Activated CD4-positive, alpha-beta memory T cell treated with anti-CD3 and anti-CD28 coated beads for 36 hours (primary cell): Measurements from ENCODE around the gene COL4A6. TPM values are rescaled to one million over a fixed set of nuclear protein-coding genes. Genes with fewer than 3 reads are reported as not detected.
A peak's percentile ranks its signal among the peaks of the same experiment; 100 is the strongest.
"Not testable (repeated sequence)": the region's sequence is repeated elsewhere in the genome, so short reads cannot be mapped to it uniquely, and the experiment has no call there.

ENCODE experiments used
- CTCF ChIA-PET: fragments of 350-600 bp; sonication (Branson Sonifier 250); formaldehyde crosslinking; loops from one replicate; lab custom pipeline; 2021; ENCODE audit warnings: antibody characterized with exemption, inconsistent platforms; lab: Charles Lee
- POLR2A ChIA-PET: fragments of 350-600 bp; sonication (Branson Sonifier 250); formaldehyde crosslinking; loops from one replicate; lab custom pipeline; 2021; ENCODE audit warnings: antibody characterized with exemption; lab: Charles Lee
- DNase-seq: peaks from one replicate; pipeline ENCODE4 v3.0.0-alpha.2; 2020
- H3K27ac Mint-ChIP-seq: one replicate; pipeline ENCODE4 v1.8.0; 2021; ENCODE audit warnings: mixed read lengths
- H3K27me3 Mint-ChIP-seq: one replicate; pipeline ENCODE4 v1.8.0; 2021; ENCODE audit warnings: mixed read lengths
- H3K36me3 Mint-ChIP-seq: one replicate; pipeline ENCODE4 v1.8.0; 2021; ENCODE audit warnings: mixed read lengths
- H3K4me1 Mint-ChIP-seq: one replicate; pipeline ENCODE4 v1.8.0; 2021; ENCODE audit warnings: low read depth, mixed read lengths
- H3K4me3 Mint-ChIP-seq: one replicate; pipeline ENCODE4 v1.8.0; 2021; ENCODE audit warnings: mild to moderate bottlenecking, mixed read lengths
- H3K9me3 Mint-ChIP-seq: one replicate; pipeline ENCODE4 v1.8.0; 2021; ENCODE audit warnings: mixed read lengths
- intact Hi-C: fragments of 100-400 bp; cut with micrococcal nuclease; formaldehyde crosslinking; loops from one replicate; pipeline ENCODE4 v1.15.1; 2023
- total RNA-seq, 2 experiments: library from RNA; stranded (reverse); gene quantifications; one replicate each; pipeline ENCODE4 v1.2.3, GENCODE V29; 2021

COL4A6 gene
- not detected for total RNA-seq

GRCh38 chrX:108438110-108438623 is at the start of gene COL4A6:
Gene COL4A6, minus strand, starts transcription at chrX:108438422. Its CDS starts 226 bp downstream, at chrX:108438196.
- DNase-seq, result no peak
- intact Hi-C loops, result no loop called here
- peaks cover 12% of the 10 kb centered on the region for H3K4me1 Mint-ChIP-seq
- POLR2A ChIA-PET, result no interaction called here
- peaks cover 18% of the 10 kb centered on the region for H3K27me3 Mint-ChIP-seq
- H3K4me3 Mint-ChIP-seq, result no peak within 1 kb of the TSS
- H3K36me3 Mint-ChIP-seq, result no peaks in the 10 kb centered on the region
- no peak within 1 kb of the TSS for H3K27ac Mint-ChIP-seq
- no peaks in the 10 kb centered on the region for H3K9me3 Mint-ChIP-seq
- CTCF ChIA-PET, result no interaction called here

GRCh38 chrX:108485960-108486359 is 47.7 kb upstream of the COL4A6 start:
- no peak overlapping the region for H3K27ac Mint-ChIP-seq
- no peak for DNase-seq
- intact Hi-C loops, result no loop called here
- H3K27me3 Mint-ChIP-seq, result no peaks in the 10 kb centered on the region
- no peaks in the 10 kb centered on the region for H3K4me1 Mint-ChIP-seq
- no peaks in the 10 kb centered on the region for H3K9me3 Mint-ChIP-seq
- H3K4me3 Mint-ChIP-seq, result no peak overlapping the region
- no peaks in the 10 kb centered on the region for H3K36me3 Mint-ChIP-seq
- ChIA-PET CTCF (no interaction called here), POLR2A (no interaction called here)

- H3K36me3 Mint-ChIP-seq, result no peaks in the 10 kb centered on the region
- no peak overlapping the region for H3K27ac Mint-ChIP-seq
- no peaks in the 10 kb centered on the region for H3K27me3 Mint-ChIP-seq
- POLR2A ChIA-PET, result no interaction called here
- intact Hi-C loops, result no loop called here
- DNase-seq, result no peak
- no peaks in the 10 kb centered on the region for H3K9me3 Mint-ChIP-seq
- CTCF ChIA-PET, result no interaction called here
- no peaks in the 10 kb centered on the region for H3K4me1 Mint-ChIP-seq
- H3K4me3 Mint-ChIP-seq, result no peak overlapping the region
These were observed 46.0 kb upstream of the COL4A6 start for GRCh38 chrX:108484251-108484650.

GRCh38 chrX:108481528-108481927 is 43.3 kb upstream of the COL4A6 start:
- not testable (repeated sequence) for H3K36me3 Mint-ChIP-seq

GRCh38 chrX:108473979-108474378 is 35.8 kb upstream of the COL4A6 start:
- DNase-seq, result no peak
- H3K36me3 Mint-ChIP-seq, result no peaks in the 10 kb centered on the region
- intact Hi-C loops, result no loop called here
- CTCF ChIA-PET, result no interaction called here
- H3K9me3 Mint-ChIP-seq, result no peaks in the 10 kb centered on the region
- no peak overlapping the region for H3K4me3 Mint-ChIP-seq
- no peak overlapping the region for H3K27ac Mint-ChIP-seq
- POLR2A ChIA-PET, result no interaction called here
- H3K4me1 Mint-ChIP-seq, result no peaks in the 10 kb centered on the region
- no peaks in the 10 kb centered on the region for H3K27me3 Mint-ChIP-seq

More at GRCh38 chrX:108481528-108481927, 43.3 kb upstream of the COL4A6 start:
- H3K9me3 Mint-ChIP-seq, DNase-seq, H3K4me1 Mint-ChIP-seq, POLR2A ChIA-PET, H3K4me3 Mint-ChIP-seq, intact Hi-C loops, H3K27me3 Mint-ChIP-seq, H3K27ac Mint-ChIP-seq, CTCF ChIA-PET: not testable (repeated sequence)

- Mint-ChIP-seq H3K27me3 (no peaks in the 10 kb centered on the region), H3K36me3 (no peaks in the 10 kb centered on the region), H3K4me3 (no peak overlapping the region), H3K4me1 (no peaks in the 10 kb centered on the region), H3K27ac (no peak overlapping the region), H3K9me3 (no peaks in the 10 kb centered on the region)
- ChIA-PET POLR2A (no interaction called here), CTCF (no interaction called here)
- no peak for DNase-seq
- intact Hi-C loops, result no loop called here
These were observed 30.3 kb upstream of the COL4A6 start for GRCh38 chrX:108468486-108468885.

- CTCF ChIA-PET, result no interaction called here
- Mint-ChIP-seq H3K36me3 (no peaks in the 10 kb centered on the region), H3K4me1 (no peaks in the 10 kb centered on the region), H3K27ac (no peak overlapping the region), H3K4me3 (no peak overlapping the region), H3K9me3 (no peaks in the 10 kb centered on the region), H3K27me3 (no peaks in the 10 kb centered on the region)
- DNase-seq, result no peak
- POLR2A ChIA-PET, result no interaction called here
- intact Hi-C loops, result no loop called here
These were observed 26.4 kb upstream of the COL4A6 start for GRCh38 chrX:108464604-108465003.

GRCh38 chrX:108456971-108457477 is 18.8 kb upstream of the COL4A6 start:
- ChIA-PET CTCF (no interaction called here), POLR2A (no interaction called here)
- Mint-ChIP-seq H3K27me3 (no peaks in the 10 kb centered on the region), H3K4me1 (no peaks in the 10 kb centered on the region), H3K4me3 (no peak overlapping the region), H3K9me3 (no peaks in the 10 kb centered on the region), H3K36me3 (no peaks in the 10 kb centered on the region), H3K27ac (no peak overlapping the region)
- no peak for DNase-seq
- intact Hi-C loops, result no loop called here

- Mint-ChIP-seq H3K36me3 (no peaks in the 10 kb centered on the region), H3K27ac (no peak overlapping the region), H3K4me1 (no peaks in the 10 kb centered on the region), H3K4me3 (no peak overlapping the region), H3K9me3 (no peaks in the 10 kb centered on the region), H3K27me3 (no peaks in the 10 kb centered on the region)
- POLR2A ChIA-PET, result no interaction called here
- DNase-seq, result no peak
- CTCF ChIA-PET, result no interaction called here
- intact Hi-C loops, result no loop called here
These were observed 15.6 kb upstream of the COL4A6 start for GRCh38 chrX:108453841-108454240.

GRCh38 chrX:108447303-108447702 is 9.1 kb upstream of the COL4A6 start:
- no peak for DNase-seq
- no peak overlapping the region for H3K27ac Mint-ChIP-seq
- POLR2A ChIA-PET, result no interaction called here
- H3K4me3 Mint-ChIP-seq, result no peak overlapping the region
- no peaks in the 10 kb centered on the region for H3K36me3 Mint-ChIP-seq
- H3K4me1 Mint-ChIP-seq, result no peaks in the 10 kb centered on the region
- CTCF ChIA-PET, result no interaction called here
- no peaks in the 10 kb centered on the region for H3K9me3 Mint-ChIP-seq
- H3K27me3 Mint-ChIP-seq, result no peaks in the 10 kb centered on the region
- intact Hi-C loops, result no loop called here

- ChIA-PET POLR2A (no interaction called here), CTCF (no interaction called here)
- no peak overlapping the region for H3K4me3 Mint-ChIP-seq
- no peaks in the 10 kb centered on the region for H3K9me3 Mint-ChIP-seq
- peaks cover 14% of the 10 kb centered on the region for H3K27me3 Mint-ChIP-seq
- H3K36me3 Mint-ChIP-seq, result no peaks in the 10 kb centered on the region
- no peak overlapping the region for H3K27ac Mint-ChIP-seq
- no peak for DNase-seq
- intact Hi-C loops, result no loop called here
- H3K4me1 Mint-ChIP-seq, result peaks cover 12% of the 10 kb centered on the region
These were observed 4.8 kb upstream of the COL4A6 start for GRCh38 chrX:108442901-108443464.

- Mint-ChIP-seq H3K27ac (no peak overlapping the region), H3K27me3 (peaks cover 18% of the 10 kb centered on the region), H3K4me3 (peak overlapping the region; percentile 31), H3K36me3 (no peaks in the 10 kb centered on the region), H3K9me3 (no peaks in the 10 kb centered on the region), H3K4me1 (peaks cover 12% of the 10 kb centered on the region)
- POLR2A ChIA-PET, result no interaction called here
- CTCF ChIA-PET, result no interaction called here
- DNase-seq, result no peak
- intact Hi-C loops, result no loop called here
These were observed 1.9 kb upstream of the COL4A6 start for GRCh38 chrX:108439961-108440696.
